Measurements from ENCODE around the gene DNASE2B. TPM values are rescaled to one million over a fixed set of nuclear protein-coding genes. Genes with fewer than 3 reads are reported as not detected.

Gene DNASE2B
- total RNA-seq, 1 experiment from 2014 or later: not detected

DNA sequence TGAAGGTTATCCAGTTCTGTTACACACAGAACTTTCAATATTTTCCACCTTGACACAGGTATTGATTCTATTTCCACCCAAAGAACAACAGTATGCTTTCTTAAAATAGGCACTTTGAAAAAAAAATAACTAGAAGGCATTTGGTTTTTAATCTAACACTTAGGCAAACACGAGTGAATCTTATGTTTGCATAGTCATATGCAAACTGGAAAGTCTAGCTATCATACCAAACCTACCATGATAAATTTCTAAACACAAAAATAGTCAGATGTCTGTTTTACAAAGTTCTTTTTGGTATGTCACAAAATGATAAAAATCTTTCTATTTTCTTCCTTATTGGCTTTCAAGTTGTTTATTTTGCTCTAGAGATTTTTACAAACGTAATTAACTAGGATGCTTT is 11.6 kb downstream of the DNASE2B start:
- no peak for DNase-seq
- H2BK5ac ChIP-seq (ENCODE audit: insufficient read length, low read length): no peak overlapping the region
- H3K56ac ChIP-seq (ENCODE audit: insufficient read length, low read depth, low read length): no peak overlapping the region
- H3K23ac ChIP-seq (ENCODE audit: insufficient read length, low read depth, low read length): no peak overlapping the region
- H4K5ac ChIP-seq (ENCODE audit: insufficient read length, low read depth, low read length): no peak overlapping the region
- no peaks in the 10 kb centered on the region for H4K20me1 ChIP-seq (ENCODE audit: control insufficient read depth, insufficient read depth, insufficient read length)
- H3K4me2 ChIP-seq (ENCODE audit: insufficient read depth, insufficient read length, low read length): no peak overlapping the region
- no peaks in the 10 kb centered on the region for H3K36me3 Mint-ChIP-seq (ENCODE audit: insufficient read depth in 1 of 3, low read depth in 3 of 3)
- no peaks in the 10 kb centered on the region for H3K79me2 ChIP-seq (ENCODE audit: insufficient read depth, low read length)
- TF ChIP-seq, protein P1, sequence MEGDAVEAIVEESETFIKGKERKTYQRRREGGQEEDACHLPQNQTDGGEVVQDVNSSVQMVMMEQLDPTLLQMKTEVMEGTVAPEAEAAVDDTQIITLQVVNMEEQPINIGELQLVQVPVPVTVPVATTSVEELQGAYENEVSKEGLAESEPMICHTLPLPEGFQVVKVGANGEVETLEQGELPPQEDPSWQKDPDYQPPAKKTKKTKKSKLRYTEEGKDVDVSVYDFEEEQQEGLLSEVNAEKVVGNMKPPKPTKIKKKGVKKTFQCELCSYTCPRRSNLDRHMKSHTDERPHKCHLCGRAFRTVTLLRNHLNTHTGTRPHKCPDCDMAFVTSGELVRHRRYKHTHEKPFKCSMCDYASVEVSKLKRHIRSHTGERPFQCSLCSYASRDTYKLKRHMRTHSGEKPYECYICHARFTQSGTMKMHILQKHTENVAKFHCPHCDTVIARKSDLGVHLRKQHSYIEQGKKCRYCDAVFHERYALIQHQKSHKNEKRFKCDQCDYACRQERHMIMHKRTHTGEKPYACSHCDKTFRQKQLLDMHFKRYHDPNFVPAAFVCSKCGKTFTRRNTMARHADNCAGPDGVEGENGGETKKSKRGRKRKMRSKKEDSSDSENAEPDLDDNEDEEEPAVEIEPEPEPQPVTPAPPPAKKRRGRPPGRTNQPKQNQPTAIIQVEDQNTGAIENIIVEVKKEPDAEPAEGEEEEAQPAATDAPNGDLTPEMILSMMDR (conservative IDR thresholded peaks at IDR 0.05): no peak
- no peak overlapping the region for H2AFZ ChIP-seq (ENCODE audit: low read length)
- H4K91ac ChIP-seq (ENCODE audit: insufficient read length, low read depth, low read length): no peak overlapping the region
- no peak overlapping the region for H2BK20ac ChIP-seq (ENCODE audit: low read depth, low read length, poor library complexity, severe bottlenecking)
- H3K27me3 ChIP-seq (ENCODE audit: insufficient read depth, low read length): no peaks in the 10 kb centered on the region
- no peaks in the 10 kb centered on the region for H3K4me1 Mint-ChIP-seq
- H3K79me1 ChIP-seq (ENCODE audit: insufficient read depth, low read depth, low read length, poor library complexity, severe bottlenecking): no peaks in the 10 kb centered on the region
- no peak overlapping the region for H3K18ac ChIP-seq (ENCODE audit: insufficient read length, low read depth, low read length)
- no peak overlapping the region for H3K14ac ChIP-seq (ENCODE audit: insufficient read depth, low read length)
- no peak overlapping the region for H2BK12ac ChIP-seq (ENCODE audit: insufficient read length, low read depth, low read length)
- no peak overlapping the region for H3K27ac Mint-ChIP-seq
- H2AK5ac ChIP-seq (ENCODE audit: insufficient read length, low read length): no peak overlapping the region
- H3K27ac ChIP-seq (ENCODE audit: insufficient read length, low read depth, low read length): no peak overlapping the region
- H4K8ac ChIP-seq (replicated peaks; ENCODE audit: insufficient read length, low read depth, low read length): no peak overlapping the region
- no CpG with 5 or more reads among the region's 2 CpGs for WGBS (ENCODE audit: extremely low coverage, insufficient read length, low lambda C conversion rate)
- H3K23me2 ChIP-seq (ENCODE audit: insufficient read length, low read depth, low read length, poor library complexity, severe bottlenecking): no peaks in the 10 kb centered on the region
- no peak overlapping the region for H3K4ac ChIP-seq (ENCODE audit: low read depth, low read length)
- H3K9me3 ChIP-seq (ENCODE audit: control insufficient read depth, low read depth, low read length): no peaks in the 10 kb centered on the region
- no peaks in the 10 kb centered on the region for H3K9me3 Mint-ChIP-seq
- H2BK15ac ChIP-seq (ENCODE audit: low read depth, low read length): no peak overlapping the region
- no peak overlapping the region for H3T11ph ChIP-seq (ENCODE audit: low read length)
- H2BK120ac ChIP-seq (ENCODE audit: low read depth, low read length, poor library complexity, severe bottlenecking): no peak overlapping the region
- no peaks in the 10 kb centered on the region for H3K4me1 ChIP-seq (ENCODE audit: insufficient read depth, low read length)
- no peak overlapping the region for H3K9ac ChIP-seq (ENCODE audit: extremely low read depth, insufficient read length, low read length)
- no peaks in the 10 kb centered on the region for H3K27me3 Mint-ChIP-seq (ENCODE audit: low read depth)
- H3K4me3 Mint-ChIP-seq: no peak overlapping the region

All from H9 (cell line).